SH-SY5Y (cell line): Measurements from ENCODE around the gene IL5RA.

Source experiments
- GATA2 ChIP-seq: IDR thresholded peaks from 2 replicates; pipeline ENCODE4 v1.6.1; 2011; ENCODE audit warnings: mild to moderate bottlenecking, low read depth, low read length
- GATA3 ChIP-seq: IDR thresholded peaks from 2 replicates; pipeline ENCODE4 v1.6.1; 2011; ENCODE audit warnings: low read depth, mild to moderate bottlenecking, low read length, moderate library complexity

DNA sequence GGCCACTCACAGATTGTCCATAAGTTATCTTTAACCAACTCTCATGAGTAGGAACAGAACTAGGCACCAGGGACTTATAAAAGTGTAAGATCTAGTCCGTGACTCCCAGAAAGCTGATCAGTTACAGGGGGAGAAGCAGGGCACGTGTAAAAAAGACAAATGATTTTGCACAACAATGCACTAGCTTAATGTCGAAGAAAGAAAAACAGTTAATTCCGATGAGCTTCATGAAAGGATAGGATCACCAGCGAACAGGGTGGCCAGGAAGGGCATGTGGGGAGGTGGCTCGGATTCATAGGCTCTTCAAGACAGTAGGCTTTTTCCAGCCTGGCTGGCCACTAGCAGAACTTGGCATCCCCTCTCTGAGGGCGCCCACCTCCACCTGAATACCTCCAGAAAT, 90.0 kb downstream of the IL5RA start:
- no peak for TF ChIP-seq GATA2
- no peak for TF ChIP-seq GATA3
